Keratinocyte (primary cell): ENCODE results near the gene PTMA.
"Not testable (repeated sequence)": the region's sequence is repeated elsewhere in the genome, so short reads cannot be mapped to it uniquely, and the experiment has no call there.

Experiments
- EZH2 ChIP-seq: IDR thresholded peaks from one replicate; pipeline ENCODE4 v1.6.1; 2012; ENCODE audit warnings: inconsistent platforms, mild to moderate bottlenecking, low read length, moderate library complexity
- TF ChIP-seq, protein P1 (sequence below), 3 experiments: IDR thresholded peaks in 1 of 3; conservative IDR thresholded peaks in 1 of 3; optimal IDR thresholded peaks in 1 of 3; 2 replicates in 2 of 3; 3 replicates in 1 of 3; pipeline versions ENCODE3 to v1.5.1; 2011; ENCODE audit warnings: low read length in 3 of 3, mild to moderate bottlenecking in 3 of 3, moderate library complexity in 2 of 3, control low read depth in 1 of 3, inconsistent platforms in 1 of 3; ENCODE audit not compliant: insufficient read depth in 2 of 3; ENCODE audit errors: extremely low read depth in 1 of 3

DNA sequence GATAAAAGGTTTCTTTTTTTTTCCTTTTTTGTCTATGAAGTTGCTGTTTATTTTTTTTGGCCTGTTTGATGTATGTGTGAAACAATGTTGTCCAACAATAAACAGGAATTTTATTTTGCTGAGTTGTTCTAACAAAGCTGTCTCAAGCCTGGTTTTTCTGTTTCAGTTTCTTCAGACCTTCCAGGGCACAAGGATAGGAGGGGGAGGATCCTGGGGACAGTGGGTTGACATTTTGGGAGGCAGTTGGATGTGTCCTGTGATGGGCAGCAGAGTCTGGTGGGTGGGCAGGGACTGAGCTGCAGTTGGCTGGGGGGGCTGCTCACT lies 5.0 kb downstream of the PTMA start:
- TF ChIP-seq, protein P1, sequence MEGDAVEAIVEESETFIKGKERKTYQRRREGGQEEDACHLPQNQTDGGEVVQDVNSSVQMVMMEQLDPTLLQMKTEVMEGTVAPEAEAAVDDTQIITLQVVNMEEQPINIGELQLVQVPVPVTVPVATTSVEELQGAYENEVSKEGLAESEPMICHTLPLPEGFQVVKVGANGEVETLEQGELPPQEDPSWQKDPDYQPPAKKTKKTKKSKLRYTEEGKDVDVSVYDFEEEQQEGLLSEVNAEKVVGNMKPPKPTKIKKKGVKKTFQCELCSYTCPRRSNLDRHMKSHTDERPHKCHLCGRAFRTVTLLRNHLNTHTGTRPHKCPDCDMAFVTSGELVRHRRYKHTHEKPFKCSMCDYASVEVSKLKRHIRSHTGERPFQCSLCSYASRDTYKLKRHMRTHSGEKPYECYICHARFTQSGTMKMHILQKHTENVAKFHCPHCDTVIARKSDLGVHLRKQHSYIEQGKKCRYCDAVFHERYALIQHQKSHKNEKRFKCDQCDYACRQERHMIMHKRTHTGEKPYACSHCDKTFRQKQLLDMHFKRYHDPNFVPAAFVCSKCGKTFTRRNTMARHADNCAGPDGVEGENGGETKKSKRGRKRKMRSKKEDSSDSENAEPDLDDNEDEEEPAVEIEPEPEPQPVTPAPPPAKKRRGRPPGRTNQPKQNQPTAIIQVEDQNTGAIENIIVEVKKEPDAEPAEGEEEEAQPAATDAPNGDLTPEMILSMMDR (optimal IDR thresholded peaks at IDR 0.05 in 1 of 3, IDR thresholded peaks at IDR 0.05 in 1 of 3, conservative IDR thresholded peaks at IDR 0.05 in 1 of 3; ENCODE audit: extremely low read depth in 1 of 3, insufficient read depth in 2 of 3, low read length in 3 of 3) = not testable (repeated sequence)
- TF ChIP-seq EZH2 = not testable (repeated sequence)
